ENCODE results near the gene KCNQ1. TPM values are rescaled to one million over a fixed set of nuclear protein-coding genes. Genes with fewer than 3 reads are reported as not detected.

KCNQ1 gene
- total RNA-seq, 3 donors from 2014 or later: 3.6 to 6.2 (median 5.1) TPM

DNA sequence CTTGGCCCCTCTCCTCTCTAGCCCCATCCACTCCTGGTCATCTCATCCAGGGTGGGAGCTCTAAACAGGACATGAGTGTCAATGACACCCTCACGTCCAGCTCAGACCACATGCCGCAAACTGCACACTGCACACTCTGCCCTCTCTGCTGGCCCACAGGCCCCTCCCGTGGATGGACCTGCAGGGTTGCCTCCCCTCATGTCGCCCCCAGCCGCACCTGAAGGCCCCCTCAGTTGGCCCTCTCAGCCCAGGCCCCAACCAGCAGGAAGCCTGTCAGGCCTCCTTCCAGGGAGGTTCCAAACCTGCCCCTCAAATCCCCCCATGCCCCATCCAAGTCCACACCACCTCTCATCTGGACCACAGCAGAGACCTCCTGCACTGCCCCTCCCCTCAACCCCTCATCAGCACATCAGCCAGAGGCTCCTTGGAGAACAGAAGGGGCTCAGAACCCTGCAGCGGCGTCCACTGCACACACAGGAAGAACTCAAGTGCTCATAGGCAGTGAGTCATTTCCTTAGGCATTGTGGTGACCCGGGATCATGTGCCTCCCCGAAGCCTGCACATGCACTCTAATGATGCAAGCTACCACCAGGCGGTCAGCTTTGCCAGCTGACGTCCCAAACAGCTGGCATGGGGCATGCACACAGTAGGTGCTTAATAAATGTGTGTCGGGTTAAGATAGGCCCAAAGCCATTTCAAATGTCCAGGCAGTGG is 453.7 kb downstream of the KCNQ1 start:
- peak overlapping the region in 1 of 3 donors; percentile 15 for H3K4me3 ChIP-seq
- peaks cover 11 to 16% of the 10 kb centered on the region in 2 donors for H3K4me1 ChIP-seq
- DNase-seq (ENCODE audit: low spot score in 2 of 2): no peak
- H3K9me3 ChIP-seq: no peaks in the 10 kb centered on the region
- H3K27ac ChIP-seq: peak overlapping the region; percentile 73 to 89
- TF ChIP-seq POLR2AphosphoS5 (IDR thresholded peaks at IDR 0.05): peak in 1 of 3 donors; percentile 49
- TF ChIP-seq, protein P1, sequence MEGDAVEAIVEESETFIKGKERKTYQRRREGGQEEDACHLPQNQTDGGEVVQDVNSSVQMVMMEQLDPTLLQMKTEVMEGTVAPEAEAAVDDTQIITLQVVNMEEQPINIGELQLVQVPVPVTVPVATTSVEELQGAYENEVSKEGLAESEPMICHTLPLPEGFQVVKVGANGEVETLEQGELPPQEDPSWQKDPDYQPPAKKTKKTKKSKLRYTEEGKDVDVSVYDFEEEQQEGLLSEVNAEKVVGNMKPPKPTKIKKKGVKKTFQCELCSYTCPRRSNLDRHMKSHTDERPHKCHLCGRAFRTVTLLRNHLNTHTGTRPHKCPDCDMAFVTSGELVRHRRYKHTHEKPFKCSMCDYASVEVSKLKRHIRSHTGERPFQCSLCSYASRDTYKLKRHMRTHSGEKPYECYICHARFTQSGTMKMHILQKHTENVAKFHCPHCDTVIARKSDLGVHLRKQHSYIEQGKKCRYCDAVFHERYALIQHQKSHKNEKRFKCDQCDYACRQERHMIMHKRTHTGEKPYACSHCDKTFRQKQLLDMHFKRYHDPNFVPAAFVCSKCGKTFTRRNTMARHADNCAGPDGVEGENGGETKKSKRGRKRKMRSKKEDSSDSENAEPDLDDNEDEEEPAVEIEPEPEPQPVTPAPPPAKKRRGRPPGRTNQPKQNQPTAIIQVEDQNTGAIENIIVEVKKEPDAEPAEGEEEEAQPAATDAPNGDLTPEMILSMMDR (IDR thresholded peaks at IDR 0.05): no peak
- H3K36me3 ChIP-seq: no peaks in the 10 kb centered on the region
- H3K27me3 ChIP-seq: no peaks in the 10 kb centered on the region
- intact Hi-C loops (cut with DNase I; ENCODE audit: low total_unique reads): no loop called here

Other genes starting within 250 kb of the KCNQ1 start
- 1 to 10 TPM in 2 of 3 donors, under 1 TPM in 1; 0.96 to 4.8 (median 3.3) TPM for gene ASCL2, start 174.4 kb upstream of the KCNQ1 start, total RNA-seq
- gene C11orf21, start 143.1 kb upstream of the KCNQ1 start, total RNA-seq: 1 to 10 TPM in 1 of 3 donors, under 1 TPM in 2; 0.33 to 1.0 (median 0.96) TPM
- gene TSPAN32, start 143.0 kb upstream of the KCNQ1 start, total RNA-seq: 1 to 10 TPM in 2 of 3 donors, under 1 TPM in 1; 0.33 to 2.4 (median 1.0) TPM
- 100 to 1,000 TPM; 311 to 770 (median 330) TPM for gene CD81, start 67.7 kb upstream of the KCNQ1 start, total RNA-seq
- 10 to 100 TPM; 36.8 to 44.9 (median 37.2) TPM for gene TSSC4, start 44.3 kb upstream of the KCNQ1 start, total RNA-seq
- gene TRPM5, start 494 bp upstream of the KCNQ1 start, total RNA-seq: not detected